K562 (cell line): ENCODE results near the gene OR5H6. TPM values are rescaled to one million over a fixed set of nuclear protein-coding genes. Genes with fewer than 3 reads are reported as not detected.

Source experiments
- ATAC-seq: fragments of 200-7000 bp; cut with Tn5 transposase; 3 replicates; pipeline ENCODE4 v1.9.1; 2020; ENCODE audit warnings: moderate library complexity
- BruUV-seq: library from RNA; stranded (reverse); fragments of 400-500 nt; replicated peaks from 2 replicates; lab custom pipeline; 2021; lab: Mats Ljungman, UMichigan
- CTCF ChIA-PET: fragments of 300-600 bp; formaldehyde crosslinking; extraction: SDS; loops from one replicate; lab custom pipeline; 2021; ENCODE audit warnings: low intra/inter-chr PET ratio; lab: Yijun Ruan, JAX
- POLR2A ChIA-PET: fragments of 300-600, 350-650 bp; sonication (Branson Sonifier 250); formaldehyde crosslinking; extraction: SDS; loops from one replicate; lab custom pipeline; 2021; ENCODE audit warnings: antibody characterized with exemption, inconsistent platforms; lab: Yijun Ruan, JAX
- DNase-seq, 4 experiments: peaks; one replicate each; pipeline versions ENCODE4 v3.0.0 to v3.0.0-alpha.2; 2011 to 2018; ENCODE audit warnings: low spot score in 3 of 4, mixed read lengths in 3 of 4; ENCODE audit errors: extremely low read depth in 1 of 4
- FAIRE-seq: peaks from 2 replicates; lab custom pipeline; 2011; peaks lifted over from hg19 to GRCh38; lab: Jason Lieb, UNC
- H2AFZ ChIP-seq: 2 replicates; pipeline ENCODE4 v1.6.0; 2011; ENCODE audit warnings: low read depth, low read length, control low read depth, inconsistent platforms
- H3K27ac ChIP-seq: fragments of 200-600 bp; 3 replicates; pipeline ENCODE4 v1.8.0; 2011; ENCODE audit warnings: low read depth, mild to moderate bottlenecking, control low read depth, inconsistent platforms, low read length, moderate library complexity, mixed read lengths; ENCODE audit errors: extremely low read depth
- H3K27me3 ChIP-seq, 2 experiments: fragments of 300-600 bp in 1 of 2; 2 replicates in 1 of 2; 3 replicates in 1 of 2; pipeline versions ENCODE4 v1.6.0 to v1.8.0; 2011; ENCODE audit warnings: inconsistent platforms in 2 of 2, low read length in 2 of 2, mild to moderate bottlenecking in 1 of 2, mixed read lengths in 1 of 2, moderate library complexity in 1 of 2; ENCODE audit not compliant: control insufficient read depth in 2 of 2, insufficient read depth in 2 of 2
- H3K36me3 ChIP-seq: fragments of 300-600 bp; 3 replicates; pipeline ENCODE4 v1.8.0; 2011; ENCODE audit warnings: mild to moderate bottlenecking, low read length, inconsistent platforms; ENCODE audit not compliant: control insufficient read depth, insufficient read depth
- H3K4me1 ChIP-seq, 2 experiments: fragments of 200-600 bp in 1 of 2; replicated peaks in 1 of 2; 2 replicates in 1 of 2; 3 replicates in 1 of 2; pipeline versions ENCODE4 v1.5.1 to v1.8.0; 2011; ENCODE audit warnings: inconsistent platforms in 2 of 2, low read length in 2 of 2, mild to moderate bottlenecking in 1 of 2, mixed read lengths in 1 of 2, moderate library complexity in 1 of 2; ENCODE audit not compliant: control insufficient read depth in 2 of 2, insufficient read depth in 2 of 2
- H3K4me2 ChIP-seq: 2 replicates; pipeline ENCODE4 v1.6.1; 2011; ENCODE audit warnings: low read length, control low read depth, inconsistent platforms, mixed read lengths; ENCODE audit not compliant: insufficient read depth
- H3K4me3 ChIP-seq: fragments of 200-600 bp; sonication (generic), shearing (Covaris generic); 2 replicates; pipeline ENCODE4 v1.5.1; 2016; ENCODE audit warnings: control low read depth, inconsistent platforms
- H3K79me2 ChIP-seq: fragments of 200-600 bp; 3 replicates; pipeline ENCODE4 v1.8.0; 2011; ENCODE audit warnings: low read length, inconsistent platforms; ENCODE audit not compliant: control insufficient read depth, insufficient read depth
- H3K9ac ChIP-seq, 2 experiments: 2 replicates each; pipeline versions ENCODE4 v1.6.0 to v1.6.1; 2011; ENCODE audit warnings: low read depth in 2 of 2, low read length in 2 of 2, control low read depth in 1 of 2, inconsistent platforms in 1 of 2, mild to moderate bottlenecking in 1 of 2, mixed read lengths in 1 of 2; ENCODE audit not compliant: insufficient read depth in 1 of 2
- H3K9me1 ChIP-seq: one replicate; pipeline ENCODE4 v1.6.0; 2011; ENCODE audit warnings: inconsistent platforms, mild to moderate bottlenecking, low read length, moderate library complexity; ENCODE audit not compliant: control insufficient read depth, insufficient read depth
- H3K9me3 ChIP-seq: replicated peaks from 2 replicates; pipeline ENCODE4 v1.5.1; 2011; ENCODE audit warnings: low read depth, low read length, inconsistent platforms; ENCODE audit not compliant: control insufficient read depth, insufficient read depth
- H4K20me1 ChIP-seq: replicated peaks from 2 replicates; pipeline ENCODE4 v1.6.1; 2011; ENCODE audit warnings: low read length, inconsistent platforms, mixed read lengths; ENCODE audit not compliant: control insufficient read depth, insufficient read depth
- EHMT2 ChIP-seq: fragments of 450-650 bp; IDR thresholded peaks from 2 replicates; pipeline ENCODE4 v1.6.1; 2018; ENCODE audit warnings: antibody characterized with exemption
- FOXM1 ChIP-seq, 2 experiments: fragments of 450-650 bp in 1 of 2; sonication (generic) in 1 of 2; formaldehyde crosslinking in 1 of 2; IDR thresholded peaks; 2 replicates each; pipeline versions ENCODE4 v1.6.1 to v1.9.0; 2017 to 2022; ENCODE audit warnings: low read depth in 2 of 2, mild to moderate bottlenecking in 2 of 2, missing genetic modification reagents in 1 of 2, moderate library complexity in 1 of 2
- FOXP4 ChIP-seq: sonication (generic); formaldehyde crosslinking; IDR thresholded peaks from 2 replicates; pipeline ENCODE4 v1.8.0; 2022; ENCODE audit warnings: mild to moderate bottlenecking, missing genetic modification reagents, borderline replicate concordance
- HMGXB4 ChIP-seq: sonication (generic); formaldehyde crosslinking; IDR thresholded peaks from 2 replicates; pipeline ENCODE4 v1.8.1; 2023; ENCODE audit warnings: mild to moderate bottlenecking, missing genetic modification reagents
- HNRNPH1 ChIP-seq: fragments of 200-400 bp; formaldehyde crosslinking; optimal IDR thresholded peaks from 2 replicates; pipeline ENCODE3; 2017; ENCODE audit warnings: low read depth, mild to moderate bottlenecking, low read length, moderate library complexity
- KAT2B ChIP-seq: IDR thresholded peaks from one replicate; pipeline ENCODE4 v1.6.1; 2012; ENCODE audit warnings: low read depth, mild to moderate bottlenecking, control low read depth, inconsistent platforms, low read length, moderate library complexity
- KAT7 ChIP-seq: sonication (generic); formaldehyde crosslinking; IDR thresholded peaks from 2 replicates; pipeline ENCODE4 v1.8.0; 2022; ENCODE audit warnings: missing genetic modification reagents, mild to moderate bottlenecking, borderline replicate concordance
- L3MBTL2 ChIP-seq: fragments of 450-650 bp; IDR thresholded peaks from 2 replicates; pipeline ENCODE4 v1.6.1; 2016; ENCODE audit warnings: mild to moderate bottlenecking, moderate library complexity
- NCOR1 ChIP-seq: fragments of 450-650 bp; IDR thresholded peaks from 2 replicates; pipeline ENCODE4 v1.6.1; 2016; ENCODE audit warnings: mild to moderate bottlenecking, moderate library complexity
- PURB ChIP-seq: sonication (generic); formaldehyde crosslinking; IDR thresholded peaks from 2 replicates; pipeline ENCODE4 v1.9.0; 2021; ENCODE audit warnings: low read depth, mild to moderate bottlenecking, missing genetic modification reagents
- SETDB1 ChIP-seq: IDR thresholded peaks from one replicate; pipeline ENCODE4 v1.6.1; 2012; ENCODE audit warnings: low read length, control low read depth, inconsistent platforms
- ZNF551 ChIP-seq: fragments of 250-450 bp; sonication (Bioruptor Pico); IDR thresholded peaks from 2 replicates; pipeline ENCODE4 v1.5.0; 2021; ENCODE audit warnings: mild to moderate bottlenecking, moderate library complexity
- WGBS: fragments of 100-300 bp; shearing (Covaris generic); methylation state at CpG from one replicate; pipeline ENCODE4 v1.1.6; 2016; ENCODE audit warnings: low coverage, mixed read lengths; ENCODE audit not compliant: insufficient coverage; ENCODE audit errors: missing lambda C conversion rate; 5-methylcytosine and 5-hydroxymethylcytosine counted together
- in situ Hi-C: fragments of 300-500 bp; cut with MboI; formaldehyde crosslinking; loops from 4 replicates; pipeline ENCODE4 v1.15.0; 2018; ENCODE audit warnings: inconsistent platforms, mixed read lengths
- intact Hi-C: fragments of 100-400 bp; cut with micrococcal nuclease; formaldehyde crosslinking; loops from 2 replicates; pipeline ENCODE4 v1.14.2; 2022
- polyA plus RNA-seq, 8 experiments: library from polyadenylated mRNA; depleted of rRNA in 4 of 8; stranded (reverse) in 5 of 8; unstranded in 3 of 8; fragments of >200 nt; fragmentation: Nextera tagmentation in 2 of 8; fragmentation: Illumina TruSeq in 1 of 8; extraction: Ambion mirVana in 2 of 8; extraction: Trizol in 1 of 8; gene quantifications; 2 replicates each; pipeline versions ENCODE4 v1.2.1 to v1.2.3, GENCODE V29; 2011 to 2014; ENCODE audit warnings: inconsistent platforms in 1 of 8, missing spikeins in 1 of 8
- total RNA-seq, 7 experiments: library from RNA; depleted of rRNA in 6 of 7; stranded (reverse); fragments of >200 nt in 6 of 7; fragmentation: Illumina TruSeq in 2 of 7; extraction: Trizol in 2 of 7; gene quantifications; 2 replicates each; pipeline versions ENCODE4 v1.2.1 to v1.2.3, GENCODE V29; 2011 to 2021; ENCODE audit warnings: low replicate concordance in 1 of 7

OR5H6 gene
- total and polyA plus RNA-seq, 9 of the 15 experiments (the other 6 are each of a cell fraction or from before 2014, with no cell fraction given) = 0.08 TPM; not detected in 8

- intact Hi-C loops = no loop called here
- Histone ChIP-seq H3K9ac (no peak overlapping the region), H2AFZ (no peak overlapping the region), H3K36me3 (no peaks in the 10 kb centered on the region), H3K79me2 (no peaks in the 10 kb centered on the region), H4K20me1 (no peaks in the 10 kb centered on the region), H3K9me3 (no peaks in the 10 kb centered on the region), H3K4me1 (no peaks in the 10 kb centered on the region), H3K4me2 (no peak overlapping the region), H3K27me3 (no peaks in the 10 kb centered on the region), H3K4me3 (no peak overlapping the region)
- in situ Hi-C loops = no loop called here
- WGBS = 2% methylated on average over 4 of the region's 6 CpGs
- DNase-seq (no peak), FAIRE-seq (no peak)
- BruUV-seq = no TSS peak
- no peak for TF ChIP-seq EHMT2
- TF ChIP-seq NCOR1 = no peak
- TF ChIP-seq, all 486 proteins: peak for 0
- CTCF ChIA-PET = no interaction called here
- ATAC-seq = no peak
- POLR2A ChIA-PET = no interaction called here
- Histone ChIP-seq H3K9me1 (no peaks in the 10 kb centered on the region), H3K27ac (no peak overlapping the region)
Observed at GRCh38 chr3:98223907-98224672, 40.0 kb upstream of the OR5H6 start.

- no peaks in the 10 kb centered on the region for H3K27me3 ChIP-seq
- H3K9ac ChIP-seq = no peak overlapping the region
- no peaks in the 10 kb centered on the region for H3K9me1 ChIP-seq
- DNase-seq (no peak), ATAC-seq (no peak), FAIRE-seq (no peak)
- ChIA-PET POLR2A (no interaction called here), CTCF (no interaction called here)
- no peak overlapping the region for H3K27ac ChIP-seq
- no peaks in the 10 kb centered on the region for H3K4me1 ChIP-seq
- BruUV-seq = no TSS peak
- WGBS = 4% methylated on average over 2 of the region's 2 CpGs
- H3K4me3 ChIP-seq = no peak overlapping the region
- no peaks in the 10 kb centered on the region for H3K79me2 ChIP-seq
- H4K20me1 ChIP-seq = no peaks in the 10 kb centered on the region
- in situ Hi-C loops (no loop called here), intact Hi-C loops (no loop called here)
- no peaks in the 10 kb centered on the region for H3K36me3 ChIP-seq
- no peak overlapping the region for H3K4me2 ChIP-seq
- H3K9me3 ChIP-seq = no peaks in the 10 kb centered on the region
- H2AFZ ChIP-seq = no peak overlapping the region
- TF ChIP-seq ZNF551 (CRISPR knock-in tag) = no peak
- TF ChIP-seq KAT7 (CRISPR knock-in tag) = no peak
- no peak for TF ChIP-seq PURB (CRISPR knock-in tag)
- no peak for TF ChIP-seq FOXP4 (CRISPR knock-in tag)
- TF ChIP-seq KAT2B = no peak
- no peak for TF ChIP-seq FOXM1 (IDR thresholded peaks at IDR 0.05; ENCODE audit: low read depth)
- TF ChIP-seq FOXM1 (CRISPR knock-in tag; IDR thresholded peaks at IDR 0.05; ENCODE audit: low read depth) = no peak
- no peak for TF ChIP-seq HMGXB4
- TF ChIP-seq HNRNPH1 = no peak
- TF ChIP-seq L3MBTL2 = no peak
- TF ChIP-seq SETDB1 = no peak
Observed at GRCh38 chr3:98232489-98232888, 31.6 kb upstream of the OR5H6 start.
